DMS53 (cell line): Measurements from ENCODE around the gene MAPK12.
A peak's percentile ranks its signal among the peaks of the same experiment; 100 is the strongest.
"Not testable (repeated sequence)": the region's sequence is repeated elsewhere in the genome, so short reads cannot be mapped to it uniquely, and the experiment has no call there.

Experiments used
- DNase-seq: peaks from one replicate; lab custom pipeline; 2025; lab: John Stamatoyannopoulos, UW

Gene MAPK12

GRCh38 chr22:50282361-50283155, 21.1 kb upstream of the MAPK12 start:
- DNase-seq = peak; percentile 88

GRCh38 chr22:50281957-50282356, 20.5 kb upstream of the MAPK12 start:
- peak; percentile 30 for DNase-seq

- DNase-seq = no peak
Measured at GRCh38 chr22:50281384-50281760, 19.9 kb upstream of the MAPK12 start.

GRCh38 chr22:50280708-50281383, 19.4 kb upstream of the MAPK12 start:
- no peak for DNase-seq

GRCh38 chr22:50280022-50280707, 18.7 kb upstream of the MAPK12 start:
- no peak for DNase-seq

- DNase-seq = no peak
Measured at GRCh38 chr22:50278956-50279619, 17.6 kb upstream of the MAPK12 start.

- no peak for DNase-seq
Measured at GRCh38 chr22:50278461-50278860, 17.0 kb upstream of the MAPK12 start.

- DNase-seq = peak; percentile 42
Measured at GRCh38 chr22:50277761-50278160, 16.3 kb upstream of the MAPK12 start.

- peak; percentile 76 for DNase-seq
Measured at GRCh38 chr22:50276143-50276542, 14.7 kb upstream of the MAPK12 start.

GRCh38 chr22:50275181-50276055, 13.9 kb upstream of the MAPK12 start:
- DNase-seq = no peak

- DNase-seq = no peak
Measured at GRCh38 chr22:50274771-50275170, 13.3 kb upstream of the MAPK12 start.

GRCh38 chr22:50274311-50274710, 12.8 kb upstream of the MAPK12 start:
- peak; percentile 79 for DNase-seq

- DNase-seq = not testable (repeated sequence)
Measured at GRCh38 chr22:50273781-50274180, 12.3 kb upstream of the MAPK12 start.

- not testable (repeated sequence) for DNase-seq
Measured at GRCh38 chr22:50273352-50273751, 11.9 kb upstream of the MAPK12 start.

- DNase-seq = peak; percentile 42
Measured at GRCh38 chr22:50272044-50272802, 10.7 kb upstream of the MAPK12 start.

GRCh38 chr22:50271519-50271970, 10.1 kb upstream of the MAPK12 start:
- peak; percentile 83 for DNase-seq

- peak; percentile 73 for DNase-seq
Measured at GRCh38 chr22:50270666-50271394, 9.3 kb upstream of the MAPK12 start.

- peak; percentile 80 for DNase-seq
Measured at GRCh38 chr22:50269970-50270665, 8.6 kb upstream of the MAPK12 start, which contains the start of gene MAPK11. MAPK11 (minus strand) TSS chr22:50270380; CDS start chr22:50270292, 88 bp downstream.

GRCh38 chr22:50269573-50269969, 8.1 kb upstream of the MAPK12 start:
- DNase-seq = peak; percentile 43
